B cell (primary cell): Measurements from ENCODE around the gene NMNAT2. TPM values are rescaled to one million over a fixed set of nuclear protein-coding genes. Genes with fewer than 3 reads are reported as not detected.

Source experiments
- ATAC-seq: fragments of 200-7000 bp; cut with Tn5 transposase; one replicate; pipeline ENCODE4 v1.10.0; 2021; ENCODE audit warnings: low read depth, mild to moderate bottlenecking, moderate number of reproducible peaks, moderate library complexity
- CTCF ChIA-PET: fragments of 350-600 bp; sonication (Branson Sonifier 250); formaldehyde crosslinking; loops from one replicate; lab custom pipeline; 2021; ENCODE audit warnings: antibody characterized with exemption, inconsistent platforms; lab: Charles Lee
- POLR2A ChIA-PET: fragments of 350-600 bp; sonication (Branson Sonifier 250); formaldehyde crosslinking; loops from one replicate; lab custom pipeline; 2021; ENCODE audit warnings: antibody characterized with exemption; lab: Charles Lee
- DNase-seq: peaks from one replicate; pipeline ENCODE4 v3.0.0; 2013
- H2AFZ ChIP-seq: 2 replicates; pipeline ENCODE4 v1.6.1; 2012; ENCODE audit warnings: mild to moderate bottlenecking, low read depth, low read length; ENCODE audit not compliant: insufficient read depth, poor library complexity, severe bottlenecking
- H3K27ac ChIP-seq, 2 donors: 1 replicate in 1 of 2; 2 replicates in 1 of 2; pipeline ENCODE4 v1.5.1; 2012 to 2013; ENCODE audit warnings: low read length in 2 of 2, mild to moderate bottlenecking in 2 of 2, moderate library complexity in 1 of 2
- H3K27me3 ChIP-seq, 4 experiments: fragments of 200-600 bp in 1 of 4; sonication (generic) in 1 of 4; replicated peaks in 1 of 4; 1 replicate in 2 of 4; 2 replicates in 2 of 4; pipeline versions ENCODE4 v1.6.1 to v1.7.0; 2013 to 2016; ENCODE audit warnings: low read length in 3 of 4, mild to moderate bottlenecking in 2 of 4, mixed read lengths in 1 of 4, moderate library complexity in 1 of 4; ENCODE audit not compliant: insufficient read depth in 4 of 4, control insufficient read depth in 3 of 4; ENCODE audit errors: control extremely low read depth in 1 of 4
- H3K36me3 ChIP-seq, 2 experiments: replicated peaks in 1 of 2; 1 replicate in 1 of 2; 2 replicates in 1 of 2; pipeline versions ENCODE4 v1.6.1 to v1.7.1; 2013; ENCODE audit warnings: low read length in 1 of 2; ENCODE audit not compliant: insufficient read depth in 2 of 2, control insufficient read depth in 1 of 2; ENCODE audit errors: control extremely low read depth in 1 of 2, extremely low read depth in 1 of 2
- H3K4me1 ChIP-seq, 2 donors: fragments of 200-600 bp in 1 of 2; sonication (generic) in 1 of 2; 1 replicate in 1 of 2; 2 replicates in 1 of 2; pipeline versions ENCODE4 v1.5.1 to v1.6.1; 2013 to 2017; ENCODE audit warnings: low read length in 2 of 2; ENCODE audit not compliant: control insufficient read depth in 2 of 2, insufficient read depth in 2 of 2
- H3K4me2 ChIP-seq: replicated peaks from 2 replicates; pipeline ENCODE3; 2012; ENCODE audit warnings: mild to moderate bottlenecking, low read depth, low read length; ENCODE audit not compliant: poor library complexity, severe bottlenecking
- H3K4me3 ChIP-seq, 5 experiments: fragments of 200-600 bp in 1 of 5; sonication (generic) in 1 of 5; 1 replicate in 3 of 5; 2 replicates in 2 of 5; pipeline versions ENCODE4 v1.5.1 to v1.7.0; 2011 to 2016; ENCODE audit warnings: low read length in 4 of 5, mild to moderate bottlenecking in 4 of 5, low read depth in 2 of 5, control low read depth in 1 of 5, moderate library complexity in 1 of 5; ENCODE audit not compliant: insufficient read depth in 1 of 5; ENCODE audit errors: control extremely low read depth in 1 of 5, extremely low read depth in 1 of 5
- H3K79me2 ChIP-seq: fragments of 200-600 bp; sonication (generic); one replicate; pipeline ENCODE4 v1.6.0; 2016; ENCODE audit warnings: low read length; ENCODE audit not compliant: control insufficient read depth, insufficient read depth
- H3K9ac ChIP-seq: fragments of 200-600 bp; sonication (generic); 2 replicates; pipeline ENCODE4 v1.6.1; 2017; ENCODE audit warnings: mild to moderate bottlenecking, low read length, moderate library complexity
- H3K9me3 ChIP-seq, 3 donors: one replicate each; pipeline versions ENCODE4 v1.6.1 to v1.7.1; 2013; ENCODE audit warnings: low read length in 2 of 3; ENCODE audit not compliant: control insufficient read depth in 2 of 3, insufficient read depth in 1 of 3; ENCODE audit errors: control extremely low read depth in 1 of 3
- H4K20me1 ChIP-seq: 2 replicates; pipeline ENCODE4 v1.6.0; 2012; ENCODE audit warnings: mild to moderate bottlenecking, low read length; ENCODE audit not compliant: insufficient read depth, control insufficient read depth, poor library complexity, severe bottlenecking
- H3K27ac Mint-ChIP-seq: one replicate; pipeline ENCODE4 v1.8.0; 2021; ENCODE audit warnings: mixed read lengths
- H3K27me3 Mint-ChIP-seq: one replicate; pipeline ENCODE4 v1.8.0; 2021; ENCODE audit warnings: mixed read lengths
- H3K4me1 Mint-ChIP-seq: one replicate; pipeline ENCODE4 v1.8.0; 2021; ENCODE audit warnings: mixed read lengths
- H3K4me3 Mint-ChIP-seq: one replicate; pipeline ENCODE4 v1.8.0; 2021; ENCODE audit warnings: mixed read lengths
- H3K9me3 Mint-ChIP-seq: one replicate; pipeline ENCODE4 v1.8.0; 2022; ENCODE audit warnings: mixed read lengths; ENCODE audit not compliant: insufficient read depth
- CTCF ChIP-seq: fragments of 200-600 bp; IDR thresholded peaks from one replicate; pipeline ENCODE4 v1.8.0; 2022; ENCODE audit warnings: antibody characterized with exemption, mild to moderate bottlenecking
- EZH2 ChIP-seq: IDR thresholded peaks from 2 replicates; pipeline ENCODE4 v1.6.1; 2012; ENCODE audit warnings: borderline replicate concordance, low read depth, mild to moderate bottlenecking, moderate library complexity, low read length; ENCODE audit not compliant: insufficient read depth, poor library complexity, severe bottlenecking
- WGBS: methylation state at CpG from one replicate; pipeline ENCODE4 v1.1.5; 2013; ENCODE audit warnings: missing lambda C conversion rate; ENCODE audit not compliant: insufficient coverage; 5-methylcytosine and 5-hydroxymethylcytosine counted together
- intact Hi-C: fragments of 100-400 bp; cut with micrococcal nuclease; formaldehyde crosslinking; loops from one replicate; pipeline ENCODE4 v1.10.0; 2022
- polyA plus RNA-seq: library from polyadenylated mRNA; depleted of rRNA; stranded (reverse); fragments of >200 nt; gene quantifications from 2 replicates; pipeline ENCODE4 v1.2.3, GENCODE V29; 2012
- total RNA-seq, 2 donors: library from RNA; stranded (reverse); fragments of 120-200 nt in 1 of 2; gene quantifications; 1 replicate in 1 of 2; 2 replicates in 1 of 2; pipeline versions ENCODE4 v1.2.3 to v1.2.4, GENCODE V29; 2013 to 2022

NMNAT2 gene
- total and polyA plus RNA-seq, 2 donors (not counting 1 experiment from before 2014, with no cell fraction given): not detected

- peaks cover 43% of the 10 kb centered on the region for H3K27me3 Mint-ChIP-seq
- H3K4me1 Mint-ChIP-seq: no peaks in the 10 kb centered on the region
- CTCF ChIA-PET: no interaction called here
- Histone ChIP-seq H3K9ac (no peak overlapping the region), H2AFZ (no peak overlapping the region), H3K4me1 (no peaks in the 10 kb centered on the region), H4K20me1 (no peaks in the 10 kb centered on the region), H3K4me3 (no peak overlapping the region), H3K79me2 (no peaks in the 10 kb centered on the region), H3K27me3 (peaks cover 0 to 17% (median 5%) of the 10 kb centered on the region in 4 experiments), H3K4me2 (no peak overlapping the region), H3K36me3 (no peaks in the 10 kb centered on the region), H3K27ac (no peak overlapping the region), H3K9me3 (peaks cover 0 to 3% (median 0%) of the 10 kb centered on the region in 3 donors)
- H3K4me3 Mint-ChIP-seq: no peak overlapping the region
- no peak for ATAC-seq
- POLR2A ChIA-PET: no interaction called here
- intact Hi-C loops: no loop called here
- no peak overlapping the region for H3K27ac Mint-ChIP-seq
- H3K9me3 Mint-ChIP-seq: no peaks in the 10 kb centered on the region
- DNase-seq: no peak
- WGBS: no CpG with 5 or more reads among the region's 1 CpG
- no peak for TF ChIP-seq EZH2
These were observed 15.5 kb upstream of the NMNAT2 start for GRCh38 chr1:183433703-183434102.

DNA sequence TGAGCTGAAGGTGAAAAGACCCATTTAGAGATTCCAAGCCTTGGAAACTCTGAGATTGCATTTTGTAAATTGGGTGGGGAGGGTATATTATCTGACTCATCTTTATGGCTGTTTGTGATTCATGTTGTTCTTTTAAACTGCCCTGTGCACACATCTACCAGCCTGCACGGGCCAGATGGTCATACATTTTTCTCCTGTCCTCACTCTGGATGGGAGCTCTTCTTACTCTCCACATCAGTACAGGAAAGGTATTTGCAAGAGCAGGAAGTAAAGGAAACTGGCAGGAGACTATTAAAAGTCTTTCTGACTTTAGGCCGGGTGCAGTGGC lies 14.3 kb upstream of the NMNAT2 start:
- intact Hi-C loops: no loop called here
- Histone ChIP-seq H3K9me3 (peaks cover 0 to 3% (median 0%) of the 10 kb centered on the region in 3 donors), H3K27ac (no peak overlapping the region), H3K36me3 (no peaks in the 10 kb centered on the region), H3K79me2 (no peaks in the 10 kb centered on the region), H3K9ac (no peak overlapping the region), H2AFZ (no peak overlapping the region), H3K4me1 (no peaks in the 10 kb centered on the region), H4K20me1 (no peaks in the 10 kb centered on the region), H3K27me3 (peaks cover 0 to 21% (median 5%) of the 10 kb centered on the region in 4 experiments), H3K4me3 (no peak overlapping the region), H3K4me2 (no peak overlapping the region)
- ATAC-seq (no peak), DNase-seq (no peak)
- no peak overlapping the region for H3K27ac Mint-ChIP-seq
- CTCF ChIA-PET: no interaction called here
- H3K27me3 Mint-ChIP-seq: peaks cover 46% of the 10 kb centered on the region
- H3K4me3 Mint-ChIP-seq: no peak overlapping the region
- no peak for TF ChIP-seq CTCF
- no peak for TF ChIP-seq EZH2
- no peaks in the 10 kb centered on the region for H3K4me1 Mint-ChIP-seq
- H3K9me3 Mint-ChIP-seq: no peaks in the 10 kb centered on the region
- POLR2A ChIA-PET: no interaction called here
- WGBS: 43% methylated on average over 1 of the region's 2 CpGs
